HepG2 (cell line): Measurements from ENCODE around the gene BORCS5. TPM values are rescaled to one million over a fixed set of nuclear protein-coding genes. Genes with fewer than 3 reads are reported as not detected.

Source experiments
- ATAC-seq: fragments of 200-7000 bp; cut with Tn5 transposase; 3 replicates; pipeline ENCODE4 v1.9.1; 2020; ENCODE audit warnings: mild to moderate bottlenecking, moderate library complexity
- BruUV-seq: library from RNA; stranded (reverse); fragments of 400-500 nt; replicated peaks from 2 replicates; lab custom pipeline; 2021; lab: Mats Ljungman, UMichigan
- CTCF ChIA-PET: fragments of 300-600 bp; formaldehyde crosslinking; extraction: SDS; loops from one replicate; lab custom pipeline; 2021; ENCODE audit warnings: low total read pairs, inconsistent platforms, low intra/inter-chr PET ratio; lab: Yijun Ruan, JAX
- POLR2A ChIA-PET: fragments of 350-600 bp; sonication (Branson Sonifier 250); formaldehyde crosslinking; loops from one replicate; lab custom pipeline; 2020; ENCODE audit warnings: antibody characterized with exemption, inconsistent platforms; lab: Yijun Ruan, JAX
- DNase-seq: peaks from one replicate; pipeline ENCODE4 v3.0.0-alpha.2; 2015; ENCODE audit warnings: low spot score
- FAIRE-seq: peaks from 3 replicates; lab custom pipeline; 2011; peaks lifted over from hg19 to GRCh38; lab: Jason Lieb, UNC
- H2AFZ ChIP-seq: one replicate; pipeline ENCODE4 v1.6.1; 2011; ENCODE audit warnings: low read length, inconsistent platforms
- H3K27ac ChIP-seq: fragments of 300-600 bp; 3 replicates; pipeline ENCODE4 v1.8.0; 2011; ENCODE audit warnings: mixed run types, mild to moderate bottlenecking, mixed read lengths, low read length, inconsistent platforms; ENCODE audit not compliant: insufficient read depth; ENCODE audit errors: extremely low read length
- H3K27me3 ChIP-seq, 2 experiments: fragments of 200-600 bp in 1 of 2; 2 replicates in 1 of 2; 3 replicates in 1 of 2; pipeline versions ENCODE4 v1.6.0 to v1.8.0; 2011; ENCODE audit warnings: low read length in 2 of 2, mild to moderate bottlenecking in 2 of 2, moderate library complexity in 2 of 2, inconsistent platforms in 1 of 2; ENCODE audit not compliant: insufficient read depth in 2 of 2, control insufficient read depth in 1 of 2
- H3K36me3 ChIP-seq, 2 experiments: fragments of 200-600 bp in 1 of 2; replicated peaks in 1 of 2; 2 replicates in 1 of 2; 3 replicates in 1 of 2; pipeline versions ENCODE4 v1.5.1 to v1.8.0; 2011; ENCODE audit warnings: low read length in 2 of 2, inconsistent platforms in 1 of 2; ENCODE audit not compliant: insufficient read depth in 2 of 2, control insufficient read depth in 1 of 2
- H3K4me1 ChIP-seq: 2 replicates; pipeline ENCODE4 v1.5.1; 2012; ENCODE audit warnings: low read length, inconsistent platforms; ENCODE audit not compliant: insufficient read depth
- H3K4me2 ChIP-seq: 2 replicates; pipeline ENCODE4 v1.6.0; 2011; ENCODE audit warnings: low read depth, low read length, inconsistent platforms
- H3K4me3 ChIP-seq, 3 experiments: fragments of 200-600 bp in 1 of 3; sonication (generic), shearing (Covaris generic) in 1 of 3; replicated peaks in 1 of 3; 2 replicates each; pipeline ENCODE4 v1.5.1; 2011 to 2016; ENCODE audit warnings: low read length in 3 of 3, inconsistent platforms in 2 of 3, low read depth in 2 of 3, mild to moderate bottlenecking in 2 of 3, control low read depth in 1 of 3, mixed read lengths in 1 of 3; ENCODE audit not compliant: insufficient read depth in 1 of 3
- H3K79me2 ChIP-seq: one replicate; pipeline ENCODE4 v1.6.1; 2011; ENCODE audit warnings: low read length, inconsistent platforms; ENCODE audit not compliant: insufficient read depth
- H3K9ac ChIP-seq: 2 replicates; pipeline ENCODE4 v1.6.0; 2011; ENCODE audit warnings: mild to moderate bottlenecking, low read depth, low read length, inconsistent platforms; ENCODE audit not compliant: insufficient read depth
- H3K9me3 ChIP-seq: 2 replicates; pipeline ENCODE4 v1.5.1; 2012; ENCODE audit warnings: mild to moderate bottlenecking, low read length
- H4K20me1 ChIP-seq: 2 replicates; pipeline ENCODE4 v1.6.0; 2011; ENCODE audit warnings: inconsistent platforms, mild to moderate bottlenecking, low read length, moderate library complexity; ENCODE audit not compliant: insufficient read depth
- ARHGAP35 ChIP-seq: sonication (generic); formaldehyde crosslinking; IDR thresholded peaks from 2 replicates; pipeline ENCODE4 v1.9.0; 2022; ENCODE audit warnings: mild to moderate bottlenecking, inconsistent platforms, moderate library complexity, missing genetic modification reagents, borderline replicate concordance
- BRCA1 ChIP-seq: sonication (generic); formaldehyde crosslinking; IDR thresholded peaks from 2 replicates; pipeline ENCODE4 v1.4.0; 2020; ENCODE audit warnings: missing genetic modification reagents
- CHCHD3 ChIP-seq: sonication (generic); formaldehyde crosslinking; IDR thresholded peaks from 2 replicates; pipeline ENCODE4 v1.8.0; 2022; ENCODE audit warnings: mild to moderate bottlenecking, missing genetic modification reagents, moderate library complexity
- EZH2 ChIP-seq: conservative IDR thresholded peaks from 2 replicates; pipeline ENCODE4 v1.6.1; 2012; ENCODE audit warnings: mild to moderate bottlenecking, low read depth, low read length, moderate library complexity
- GATAD1 ChIP-seq: IDR thresholded peaks from 2 replicates; pipeline ENCODE4 v1.6.1; 2016; ENCODE audit warnings: missing genetic modification reagents, missing compliant biosample characterization
- KLF6 ChIP-seq: IDR thresholded peaks from 2 replicates; pipeline ENCODE4 v1.8.0; 2016; ENCODE audit warnings: missing biosample characterization, missing genetic modification reagents
- PCBP2 ChIP-seq: fragments of 200-400 bp; formaldehyde crosslinking; optimal IDR thresholded peaks from 2 replicates; pipeline ENCODE3; 2018; ENCODE audit warnings: low read length, low read depth; ENCODE audit not compliant: poor library complexity, severe bottlenecking
- WGBS: methylation state at CpG from one replicate; pipeline ENCODE4 v1.1.6; 2017; ENCODE audit warnings: low lambda C conversion rate; 5-methylcytosine and 5-hydroxymethylcytosine counted together
- in situ Hi-C: cut with HindIII; loops from 2 replicates; pipeline ENCODE4 v1.10.0; 2017; ENCODE audit warnings: low pct_unique_long_range_greater_than_20kb; ENCODE audit not compliant: extremely low pct_ligation_motif_present
- intact Hi-C: fragments of 100-400 bp; cut with micrococcal nuclease; formaldehyde crosslinking; loops from one replicate; pipeline ENCODE4 v1.10.0; 2022; ENCODE audit not compliant: unreplicated experiment
- polyA plus RNA-seq, 8 experiments: library from polyadenylated mRNA; depleted of rRNA in 3 of 8; stranded (reverse) in 7 of 8; unstranded in 1 of 8; fragments of >200 nt; fragmentation: Illumina TruSeq in 4 of 8; extraction: Trizol in 4 of 8; gene quantifications; 2 replicates each; pipeline versions ENCODE4 v1.2.1 to v1.2.3, GENCODE V29; 2011 to 2016; ENCODE audit warnings: low read depth in 4 of 8, missing spikeins in 1 of 8, mixed read lengths in 1 of 8; ENCODE audit not compliant: insufficient read depth in 1 of 8
- total RNA-seq, 5 experiments: library from RNA; depleted of rRNA; stranded (reverse); fragments of >200 nt; fragmentation: Illumina TruSeq; extraction: Trizol; gene quantifications; 2 replicates each; pipeline ENCODE4 v1.2.3, GENCODE V29; 2016; ENCODE audit warnings: low read depth in 1 of 5
- TF ChIP-seq, protein P1 (sequence below): conservative IDR thresholded peaks from 2 replicates; pipeline ENCODE4 v1.6.1; 2018; ENCODE audit warnings: missing genetic modification reagents

BORCS5 gene
- total and polyA plus RNA-seq, 2 of the 13 experiments (the other 11 are each of a cell fraction or from before 2014, with no cell fraction given) = 3.9 to 4.7 TPM

DNA sequence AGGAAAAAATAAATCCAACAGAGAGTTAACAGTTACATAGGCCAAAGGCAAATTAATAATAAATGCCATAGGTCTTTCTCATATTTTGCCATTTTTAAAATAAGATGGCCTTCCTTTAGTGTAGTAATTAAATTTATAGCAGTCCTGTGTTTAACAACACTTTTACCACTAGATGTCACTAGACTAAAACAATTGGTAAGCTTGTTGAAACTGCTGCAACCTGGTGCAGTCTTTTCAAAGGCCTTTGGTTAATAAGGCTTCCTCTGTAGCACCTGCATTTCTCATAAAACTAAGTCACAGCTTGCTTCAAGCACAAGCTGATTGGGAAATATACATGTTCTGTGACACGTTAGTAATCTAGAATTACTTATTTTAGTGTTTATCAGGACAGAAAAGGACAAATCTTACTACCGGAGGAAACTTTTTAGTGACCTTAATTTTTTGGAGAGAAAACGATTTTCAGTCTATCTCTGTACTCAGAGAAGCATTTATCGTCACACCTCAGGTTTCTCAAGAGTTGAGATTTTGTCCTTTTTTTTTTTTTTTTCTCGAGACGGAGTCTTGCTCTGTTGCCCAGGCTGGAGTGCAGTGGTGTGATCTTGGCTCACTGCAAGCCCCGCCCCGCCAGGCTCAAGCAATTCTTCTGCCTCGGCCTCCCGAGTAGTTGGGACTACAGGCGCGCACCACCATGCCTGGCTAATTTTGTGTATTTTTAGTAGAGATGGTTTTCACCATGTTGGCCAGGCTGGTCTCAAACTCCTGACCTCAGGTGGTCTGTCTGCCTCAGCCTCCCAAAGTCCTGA is 20.0 kb downstream of the BORCS5 start (continued):
- no peak for TF ChIP-seq ARHGAP35 (CRISPR knock-in tag)

DNA sequence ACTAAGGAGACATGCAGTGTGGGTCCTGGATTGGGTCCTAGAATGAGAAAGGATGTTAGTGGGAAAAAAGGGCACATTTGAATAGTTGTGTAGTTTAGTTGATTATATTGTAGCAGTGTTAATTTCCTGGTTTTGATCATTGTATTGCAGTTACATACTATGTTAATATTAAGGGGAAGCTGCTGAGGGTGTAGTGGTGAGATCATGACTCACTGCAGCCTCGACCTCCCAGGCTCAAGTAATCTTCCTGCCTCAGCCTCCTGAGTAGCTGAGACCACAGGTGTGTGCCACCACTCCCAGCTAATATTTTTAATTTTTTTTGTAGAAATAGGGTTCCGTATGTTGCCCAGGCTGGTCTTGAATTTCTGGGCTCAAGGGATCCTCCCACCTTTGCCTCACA is 21.7 kb downstream of the BORCS5 start:
- H4K20me1 ChIP-seq = no peaks in the 10 kb centered on the region
- H3K4me3 ChIP-seq = no peak overlapping the region
- intact Hi-C loops = loop anchor here (5.0 kb wide), 1 partner anchor 109 kb away; no protein-coding TSS in a partner anchor
- no peaks in the 10 kb centered on the region for H3K9me3 ChIP-seq
- FAIRE-seq (no peak), ATAC-seq (no peak), DNase-seq (no peak)
- no peaks in the 10 kb centered on the region for H3K27me3 ChIP-seq
- no peak overlapping the region for H3K9ac ChIP-seq
- no peak overlapping the region for H3K27ac ChIP-seq
- no TSS peak for BruUV-seq
- no peak overlapping the region for H3K4me2 ChIP-seq
- H2AFZ ChIP-seq = no peak overlapping the region
- TF ChIP-seq BRCA1 (CRISPR knock-in tag) (no peak), GATAD1 (CRISPR knock-in tag) (no peak), EZH2 (no peak), PCBP2 (no peak), CHCHD3 (no peak), KLF6 (CRISPR knock-in tag) (no peak)
- TF ChIP-seq, protein P1, sequence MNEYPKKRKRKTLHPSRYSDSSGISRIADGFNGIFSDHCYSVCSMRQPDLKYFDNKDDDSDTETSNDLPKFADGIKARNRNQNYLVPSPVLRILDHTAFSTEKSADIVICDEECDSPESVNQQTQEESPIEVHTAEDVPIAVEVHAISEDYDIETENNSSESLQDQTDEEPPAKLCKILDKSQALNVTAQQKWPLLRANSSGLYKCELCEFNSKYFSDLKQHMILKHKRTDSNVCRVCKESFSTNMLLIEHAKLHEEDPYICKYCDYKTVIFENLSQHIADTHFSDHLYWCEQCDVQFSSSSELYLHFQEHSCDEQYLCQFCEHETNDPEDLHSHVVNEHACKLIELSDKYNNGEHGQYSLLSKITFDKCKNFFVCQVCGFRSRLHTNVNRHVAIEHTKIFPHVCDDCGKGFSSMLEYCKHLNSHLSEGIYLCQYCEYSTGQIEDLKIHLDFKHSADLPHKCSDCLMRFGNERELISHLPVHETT (CRISPR knock-in tag) = no peak
- no peaks in the 10 kb centered on the region for H3K36me3 ChIP-seq
- in situ Hi-C loops = loop anchor here (5.0 kb wide), 1 partner anchor 329 kb away; no protein-coding TSS in a partner anchor
- H3K4me1 ChIP-seq = peaks cover 67% of the 10 kb centered on the region
- peaks cover 9% of the 10 kb centered on the region for H3K79me2 ChIP-seq
- CTCF ChIA-PET = interaction anchor here (1.8 kb wide), 1 partner anchor 326 kb away, joined by 3 read pairs; no protein-coding TSS in a partner anchor
- POLR2A ChIA-PET = no interaction called here
- 92% methylated on average over 2 of the region's 2 CpGs for WGBS
